ENCODE data around the gene ADAM12.

DNA sequence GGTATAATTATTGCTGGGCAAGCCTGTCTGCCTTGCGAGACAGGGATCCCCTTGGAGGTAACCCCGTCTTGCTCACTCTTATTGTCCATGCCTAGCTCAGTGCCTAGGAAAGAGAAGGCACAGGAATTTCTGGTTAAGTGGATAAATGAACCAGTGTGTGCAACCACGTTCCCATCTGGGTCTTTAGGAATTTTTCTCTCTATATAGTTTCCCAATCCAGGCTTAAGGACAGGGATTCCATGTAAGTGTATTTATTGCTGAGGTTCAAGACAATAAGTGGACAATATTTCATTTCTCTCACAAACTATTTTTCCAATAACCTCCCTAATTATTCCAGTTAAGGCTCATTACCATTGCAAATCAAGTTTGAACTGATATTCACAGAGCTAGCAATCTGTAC, 8.9 kb upstream of the ADAM12 start:
- TF ChIP-seq POLR2A (IDR thresholded peaks at IDR 0.05) (no peak), POLR2AphosphoS5 (IDR thresholded peaks at IDR 0.05) (no peak)
- TF ChIP-seq, protein P1, sequence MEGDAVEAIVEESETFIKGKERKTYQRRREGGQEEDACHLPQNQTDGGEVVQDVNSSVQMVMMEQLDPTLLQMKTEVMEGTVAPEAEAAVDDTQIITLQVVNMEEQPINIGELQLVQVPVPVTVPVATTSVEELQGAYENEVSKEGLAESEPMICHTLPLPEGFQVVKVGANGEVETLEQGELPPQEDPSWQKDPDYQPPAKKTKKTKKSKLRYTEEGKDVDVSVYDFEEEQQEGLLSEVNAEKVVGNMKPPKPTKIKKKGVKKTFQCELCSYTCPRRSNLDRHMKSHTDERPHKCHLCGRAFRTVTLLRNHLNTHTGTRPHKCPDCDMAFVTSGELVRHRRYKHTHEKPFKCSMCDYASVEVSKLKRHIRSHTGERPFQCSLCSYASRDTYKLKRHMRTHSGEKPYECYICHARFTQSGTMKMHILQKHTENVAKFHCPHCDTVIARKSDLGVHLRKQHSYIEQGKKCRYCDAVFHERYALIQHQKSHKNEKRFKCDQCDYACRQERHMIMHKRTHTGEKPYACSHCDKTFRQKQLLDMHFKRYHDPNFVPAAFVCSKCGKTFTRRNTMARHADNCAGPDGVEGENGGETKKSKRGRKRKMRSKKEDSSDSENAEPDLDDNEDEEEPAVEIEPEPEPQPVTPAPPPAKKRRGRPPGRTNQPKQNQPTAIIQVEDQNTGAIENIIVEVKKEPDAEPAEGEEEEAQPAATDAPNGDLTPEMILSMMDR (IDR thresholded peaks at IDR 0.05), result no peak

All from prostate gland (tissue), 2 donors.